Small intestine (tissue), 7 donors: Measurements from ENCODE around the gene OR52E1. TPM values are rescaled to one million over a fixed set of nuclear protein-coding genes. Genes with fewer than 3 reads are reported as not detected.
"Not testable (repeated sequence)": the region's sequence is repeated elsewhere in the genome, so short reads cannot be mapped to it uniquely, and the experiment has no call there.

Source experiments
- DNase-seq, 2 donors: peaks; one replicate each; pipeline versions ENCODE4 v3.0.0 to v3.0.0-alpha.2; 2013
- FAIRE-seq: peaks from 2 replicates; lab custom pipeline; 2012; peaks lifted over from hg19 to GRCh38; lab: Jason Lieb, UNC
- H3K27ac ChIP-seq, 3 donors: one replicate each; pipeline ENCODE4 v1.5.1; 2013; ENCODE audit warnings: low read length in 2 of 3, mild to moderate bottlenecking in 2 of 3, control low read depth in 1 of 3, inconsistent platforms in 1 of 3, low read depth in 1 of 3, moderate library complexity in 1 of 3
- H3K27me3 ChIP-seq, 3 donors: one replicate each; pipeline ENCODE4 v1.6.1; 2013; ENCODE audit warnings: low read length in 3 of 3, inconsistent platforms in 1 of 3; ENCODE audit not compliant: control insufficient read depth in 3 of 3, insufficient read depth in 3 of 3
- H3K36me3 ChIP-seq, 3 donors: one replicate each; pipeline ENCODE4 v1.6.1; 2013; ENCODE audit warnings: low read length in 3 of 3, inconsistent platforms in 1 of 3, low read depth in 1 of 3, mild to moderate bottlenecking in 1 of 3, moderate library complexity in 1 of 3; ENCODE audit not compliant: control insufficient read depth in 3 of 3, insufficient read depth in 2 of 3
- H3K4me1 ChIP-seq, 3 donors: one replicate each; pipeline ENCODE4 v1.6.1; 2013; ENCODE audit warnings: low read length in 2 of 3, inconsistent platforms in 1 of 3, low read depth in 1 of 3, mild to moderate bottlenecking in 1 of 3, moderate library complexity in 1 of 3; ENCODE audit not compliant: control insufficient read depth in 3 of 3, insufficient read depth in 2 of 3
- H3K4me3 ChIP-seq, 3 donors: one replicate each; pipeline ENCODE4 v1.5.1; 2013; ENCODE audit warnings: low read length in 3 of 3, control low read depth in 1 of 3, inconsistent platforms in 1 of 3, low read depth in 1 of 3, mild to moderate bottlenecking in 1 of 3, moderate library complexity in 1 of 3
- H3K9me3 ChIP-seq, 2 donors: one replicate each; pipeline ENCODE4 v1.6.1; 2013; ENCODE audit warnings: low read depth in 1 of 2, low read length in 1 of 2; ENCODE audit not compliant: control insufficient read depth in 2 of 2, insufficient read depth in 1 of 2
- WGBS, 3 donors: extraction: QIAGEN DNeasy Blood & Tissue Kit; methylation state at CpG; one replicate each; pipeline ENCODE4 v1.1.7; 2013; 5-methylcytosine and 5-hydroxymethylcytosine counted together
- polyA plus RNA-seq, 4 donors: library from polyadenylated mRNA; stranded (reverse) in 3 of 4; unstranded in 1 of 4; fragments of 200-250 nt in 3 of 4; fragments of 120-200 nt in 1 of 4; gene quantifications; one replicate each; pipeline versions ENCODE4 v1.2.1 to v1.2.3, GENCODE V29; 2013
- donor health status: healthy with polysubstance abuse.
- donor health status: control.
- donor health status: control.
- donor health status: Bipolar disorder and iron deficiency.
- donor health status: healthy.

The OR52E1 gene
- polyA plus RNA-seq, 4 donors: not detected

GRCh38 chr11:5046754-5047330, 22.5 kb upstream of the OR52E1 start:
- WGBS, 3 donors: 74 to 87% (median 79%) methylated on average over 15 of the region's 15 CpGs
- no peak overlapping the region for H3K27ac ChIP-seq
- no peaks in the 10 kb centered on the region for H3K27me3 ChIP-seq
- no peaks in the 10 kb centered on the region for H3K4me1 ChIP-seq
- no peak overlapping the region for H3K4me3 ChIP-seq
- DNase-seq (no peak), FAIRE-seq (no peak)
- no peaks in the 10 kb centered on the region for H3K9me3 ChIP-seq
- no peaks in the 10 kb centered on the region for H3K36me3 ChIP-seq

DNA sequence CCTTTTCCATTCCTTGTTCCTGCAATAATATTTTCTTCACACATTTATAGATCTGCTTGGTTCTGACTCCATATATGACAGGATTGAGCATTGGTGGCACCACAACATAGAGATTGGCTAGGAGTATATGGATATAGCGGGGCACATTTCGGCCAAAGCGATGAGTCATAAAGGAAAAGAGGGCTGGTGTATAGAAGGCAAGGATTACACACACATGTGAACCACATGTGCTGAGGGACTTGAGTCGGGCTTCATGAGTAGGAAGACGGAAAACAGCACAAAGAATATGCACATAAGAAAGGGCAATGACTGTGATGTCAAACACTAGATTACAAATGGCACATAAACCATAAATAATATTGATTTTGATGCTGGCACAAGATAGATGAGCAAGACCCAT, 10.7 kb upstream of the OR52E1 start:
- FAIRE-seq, H3K9me3 ChIP-seq, H3K27me3 ChIP-seq, DNase-seq, H3K27ac ChIP-seq, H3K4me3 ChIP-seq, H3K36me3 ChIP-seq, H3K4me1 ChIP-seq: not testable (repeated sequence)
- 64 to 89% (median 78%) methylated on average over 5 of the region's 5 CpGs for WGBS, 3 donors

GRCh38 chr11:5059391-5059790, 10.0 kb upstream of the OR52E1 start, which contains the start of gene OR52E2:
TSS of gene OR52E2 (minus strand) at chr11:5059627. CDS start at chr11:5059627, 0 bp downstream.
- H3K27ac ChIP-seq: no peak within 1 kb of the TSS
- WGBS, 3 donors: 84 to 90% (median 87%) methylated on average over 3 of the region's 3 CpGs
- H3K4me1 ChIP-seq: no peaks in the 10 kb centered on the region
- no peak within 1 kb of the TSS for H3K4me3 ChIP-seq
- no peaks in the 10 kb centered on the region for H3K36me3 ChIP-seq
- no peaks in the 10 kb centered on the region for H3K27me3 ChIP-seq
- no peak for DNase-seq
- no peak for FAIRE-seq
- no peaks in the 10 kb centered on the region for H3K9me3 ChIP-seq

DNA sequence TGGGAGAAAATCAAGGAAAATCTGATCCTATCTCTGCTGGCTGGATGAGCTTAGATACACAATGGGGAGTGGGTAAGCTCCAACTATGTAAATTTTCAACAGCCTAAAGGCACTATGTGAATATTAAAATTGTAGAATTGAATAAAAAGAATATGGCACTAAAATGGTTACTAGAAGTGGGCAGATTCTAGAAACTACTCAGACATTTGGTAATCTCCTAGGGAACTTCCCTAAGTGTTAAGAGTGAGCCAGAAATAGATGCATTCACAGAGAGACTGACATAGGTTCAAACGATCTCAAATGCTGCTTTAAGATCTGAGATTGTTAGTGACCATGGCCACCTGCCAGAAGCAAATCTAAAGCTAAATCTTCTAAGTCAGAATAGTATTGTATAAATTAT, 4.3 kb upstream of the OR52E1 start:
- Histone ChIP-seq H3K27me3 (no peaks in the 10 kb centered on the region), H3K4me3 (no peak overlapping the region), H3K27ac (no peak overlapping the region), H3K9me3 (no peaks in the 10 kb centered on the region), H3K4me1 (no peaks in the 10 kb centered on the region), H3K36me3 (no peaks in the 10 kb centered on the region)
- no peak for FAIRE-seq
- 12 to 24% (median 23%) methylated on average over 1 of the region's 1 CpG for WGBS, 3 donors
- no peak for DNase-seq

GRCh38 chr11:5071799-5072198, 2.4 kb downstream of the OR52E1 start:
- FAIRE-seq (no peak), DNase-seq (no peak)
- Histone ChIP-seq H3K9me3 (no peaks in the 10 kb centered on the region), H3K36me3 (no peaks in the 10 kb centered on the region), H3K4me3 (no peak overlapping the region), H3K27ac (no peak overlapping the region), H3K4me1 (no peaks in the 10 kb centered on the region), H3K27me3 (no peaks in the 10 kb centered on the region)
- WGBS, 3 donors: 41 to 64% (median 49%) methylated on average over 3 of the region's 3 CpGs

GRCh38 chr11:5081405-5081804, 12.0 kb downstream of the OR52E1 start:
- Histone ChIP-seq H3K4me1 (no peaks in the 10 kb centered on the region), H3K27ac (no peak overlapping the region), H3K27me3 (no peaks in the 10 kb centered on the region), H3K4me3 (no peak overlapping the region), H3K9me3 (no peaks in the 10 kb centered on the region), H3K36me3 (no peaks in the 10 kb centered on the region)
- FAIRE-seq (no peak), DNase-seq (no peak)
- 65 to 72% (median 68%) methylated on average over 2 of the region's 2 CpGs for WGBS, 3 donors

GRCh38 chr11:5083602-5084001, 14.2 kb downstream of the OR52E1 start:
- H3K9me3 ChIP-seq: no peaks in the 10 kb centered on the region
- FAIRE-seq: no peak
- H3K27me3 ChIP-seq: no peaks in the 10 kb centered on the region
- no peak overlapping the region for H3K27ac ChIP-seq
- no peak overlapping the region for H3K4me3 ChIP-seq
- DNase-seq: no peak
- H3K36me3 ChIP-seq: no peaks in the 10 kb centered on the region
- H3K4me1 ChIP-seq: no peaks in the 10 kb centered on the region

DNA sequence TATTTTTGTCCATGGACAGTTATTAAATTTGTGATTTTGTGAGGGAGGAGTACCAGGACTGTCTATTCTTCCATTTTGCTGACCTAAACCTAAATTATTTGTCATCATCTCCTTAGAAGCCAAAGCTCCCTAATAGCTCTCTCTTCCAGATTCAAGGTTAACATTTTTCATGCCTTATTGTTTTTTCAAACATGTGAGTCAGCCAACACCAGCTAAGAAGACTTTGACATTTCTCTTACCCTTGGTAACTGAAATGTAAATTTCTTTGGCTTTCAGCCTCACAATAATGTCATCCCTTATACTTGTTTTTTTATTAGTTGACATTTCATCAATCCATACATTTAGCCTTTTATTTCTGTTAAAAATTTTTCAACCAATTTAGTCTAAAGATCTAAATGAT, 19.2 kb downstream of the OR52E1 start:
- Histone ChIP-seq H3K4me1 (no peaks in the 10 kb centered on the region), H3K36me3 (no peaks in the 10 kb centered on the region), H3K9me3 (no peaks in the 10 kb centered on the region), H3K27me3 (no peaks in the 10 kb centered on the region), H3K4me3 (no peak overlapping the region), H3K27ac (no peak overlapping the region)
- DNase-seq (no peak), FAIRE-seq (no peak)

- Histone ChIP-seq H3K4me3 (no peak overlapping the region), H3K4me1 (no peaks in the 10 kb centered on the region), H3K9me3 (no peaks in the 10 kb centered on the region), H3K27me3 (no peaks in the 10 kb centered on the region), H3K27ac (no peak overlapping the region), H3K36me3 (no peaks in the 10 kb centered on the region)
- DNase-seq (no peak), FAIRE-seq (no peak)
- 76 to 90% (median 84%) methylated on average over 1 of the region's 1 CpG for WGBS, 3 donors
Measured at GRCh38 chr11:5090668-5091067, 21.3 kb downstream of the OR52E1 start.
